K562 (cell line): Measurements from ENCODE around the gene OR13C8. TPM values are rescaled to one million over a fixed set of nuclear protein-coding genes. Genes with fewer than 3 reads are reported as not detected.

ENCODE experiments used
- ATAC-seq: fragments of 200-7000 bp; cut with Tn5 transposase; 3 replicates; pipeline ENCODE4 v1.9.1; 2020; ENCODE audit warnings: moderate library complexity
- Bru-seq: library from RNA; stranded (reverse); fragments of 400-500 nt; gene quantifications from one replicate; lab custom pipeline; 2021; lab: Mats Ljungman, UMichigan
- BruChase-seq, 2 experiments: library from RNA; stranded (reverse); fragments of 400-500 nt; gene quantifications; one replicate each; lab custom pipeline; 2021; lab: Mats Ljungman, UMichigan
- BruUV-seq: library from RNA; stranded (reverse); fragments of 400-500 nt; replicated peaks from 2 replicates; lab custom pipeline; 2021; lab: Mats Ljungman, UMichigan
- CTCF ChIA-PET: fragments of 300-600 bp; formaldehyde crosslinking; extraction: SDS; loops from one replicate; lab custom pipeline; 2021; ENCODE audit warnings: low intra/inter-chr PET ratio; lab: Yijun Ruan, JAX
- POLR2A ChIA-PET: fragments of 300-600, 350-650 bp; sonication (Branson Sonifier 250); formaldehyde crosslinking; extraction: SDS; loops from one replicate; lab custom pipeline; 2021; ENCODE audit warnings: antibody characterized with exemption, inconsistent platforms; lab: Yijun Ruan, JAX
- DNase-seq, 4 experiments: peaks; one replicate each; pipeline versions ENCODE4 v3.0.0 to v3.0.0-alpha.2; 2011 to 2018; ENCODE audit warnings: low spot score in 3 of 4, mixed read lengths in 3 of 4; ENCODE audit errors: extremely low read depth in 1 of 4
- FAIRE-seq: peaks from 2 replicates; lab custom pipeline; 2011; peaks lifted over from hg19 to GRCh38; lab: Jason Lieb, UNC
- H2AFZ ChIP-seq: 2 replicates; pipeline ENCODE4 v1.6.0; 2011; ENCODE audit warnings: low read depth, low read length, control low read depth, inconsistent platforms
- H3K27ac ChIP-seq: fragments of 200-600 bp; 3 replicates; pipeline ENCODE4 v1.8.0; 2011; ENCODE audit warnings: low read depth, mild to moderate bottlenecking, control low read depth, inconsistent platforms, low read length, moderate library complexity, mixed read lengths; ENCODE audit errors: extremely low read depth
- H3K27me3 ChIP-seq, 2 experiments: fragments of 300-600 bp in 1 of 2; 2 replicates in 1 of 2; 3 replicates in 1 of 2; pipeline versions ENCODE4 v1.6.0 to v1.8.0; 2011; ENCODE audit warnings: inconsistent platforms in 2 of 2, low read length in 2 of 2, mild to moderate bottlenecking in 1 of 2, mixed read lengths in 1 of 2, moderate library complexity in 1 of 2; ENCODE audit not compliant: control insufficient read depth in 2 of 2, insufficient read depth in 2 of 2
- H3K36me3 ChIP-seq: fragments of 300-600 bp; 3 replicates; pipeline ENCODE4 v1.8.0; 2011; ENCODE audit warnings: mild to moderate bottlenecking, low read length, inconsistent platforms; ENCODE audit not compliant: control insufficient read depth, insufficient read depth
- H3K4me1 ChIP-seq, 2 experiments: fragments of 200-600 bp in 1 of 2; replicated peaks in 1 of 2; 2 replicates in 1 of 2; 3 replicates in 1 of 2; pipeline versions ENCODE4 v1.5.1 to v1.8.0; 2011; ENCODE audit warnings: inconsistent platforms in 2 of 2, low read length in 2 of 2, mild to moderate bottlenecking in 1 of 2, mixed read lengths in 1 of 2, moderate library complexity in 1 of 2; ENCODE audit not compliant: control insufficient read depth in 2 of 2, insufficient read depth in 2 of 2
- H3K4me2 ChIP-seq: 2 replicates; pipeline ENCODE4 v1.6.1; 2011; ENCODE audit warnings: low read length, control low read depth, inconsistent platforms, mixed read lengths; ENCODE audit not compliant: insufficient read depth
- H3K4me3 ChIP-seq: fragments of 200-600 bp; sonication (generic), shearing (Covaris generic); 2 replicates; pipeline ENCODE4 v1.5.1; 2016; ENCODE audit warnings: control low read depth, inconsistent platforms
- H3K79me2 ChIP-seq: fragments of 200-600 bp; 3 replicates; pipeline ENCODE4 v1.8.0; 2011; ENCODE audit warnings: low read length, inconsistent platforms; ENCODE audit not compliant: control insufficient read depth, insufficient read depth
- H3K9ac ChIP-seq, 2 experiments: 2 replicates each; pipeline versions ENCODE4 v1.6.0 to v1.6.1; 2011; ENCODE audit warnings: low read depth in 2 of 2, low read length in 2 of 2, control low read depth in 1 of 2, inconsistent platforms in 1 of 2, mild to moderate bottlenecking in 1 of 2, mixed read lengths in 1 of 2; ENCODE audit not compliant: insufficient read depth in 1 of 2
- H3K9me1 ChIP-seq: one replicate; pipeline ENCODE4 v1.6.0; 2011; ENCODE audit warnings: inconsistent platforms, mild to moderate bottlenecking, low read length, moderate library complexity; ENCODE audit not compliant: control insufficient read depth, insufficient read depth
- H3K9me3 ChIP-seq: replicated peaks from 2 replicates; pipeline ENCODE4 v1.5.1; 2011; ENCODE audit warnings: low read depth, low read length, inconsistent platforms; ENCODE audit not compliant: control insufficient read depth, insufficient read depth
- H4K20me1 ChIP-seq: replicated peaks from 2 replicates; pipeline ENCODE4 v1.6.1; 2011; ENCODE audit warnings: low read length, inconsistent platforms, mixed read lengths; ENCODE audit not compliant: control insufficient read depth, insufficient read depth
- C11orf30 ChIP-seq: fragments of 450-650 bp; IDR thresholded peaks from 2 replicates; pipeline ENCODE4 v1.6.1; 2016; ENCODE audit warnings: low read depth, mild to moderate bottlenecking
- ERF ChIP-seq: fragments of 450-650 bp; formaldehyde crosslinking; IDR thresholded peaks from 2 replicates; pipeline ENCODE4 v1.4.0; 2020; ENCODE audit warnings: mild to moderate bottlenecking, mixed read lengths
- JUN ChIP-seq, 2 experiments: sonication (generic) in 1 of 2; formaldehyde crosslinking in 1 of 2; IDR thresholded peaks; 2 replicates each; pipeline versions ENCODE4 v1.6.1 to v1.8.0; 2012 to 2022; ENCODE audit warnings: borderline replicate concordance in 2 of 2, mild to moderate bottlenecking in 2 of 2, improper control_type of control experiment in 1 of 2, low read depth in 1 of 2, low read length in 1 of 2, missing genetic modification reagents in 1 of 2
- MITF ChIP-seq: IDR thresholded peaks from 2 replicates; pipeline ENCODE4 v1.6.1; 2014; ENCODE audit warnings: antibody characterized with exemption
- MLLT1 ChIP-seq, 2 experiments: fragments of 450-650 bp; IDR thresholded peaks; 2 replicates each; pipeline ENCODE4 v1.6.1; 2016
- PBX2 ChIP-seq, 2 experiments: IDR thresholded peaks in 1 of 2; conservative IDR thresholded peaks in 1 of 2; 2 replicates each; pipeline ENCODE4 v1.6.1; 2016; ENCODE audit warnings: low read depth in 2 of 2, mild to moderate bottlenecking in 1 of 2, missing compliant biosample characterization in 1 of 2, missing genetic modification characterization in 1 of 2, moderate library complexity in 1 of 2
- POLR2B ChIP-seq: fragments of 450-650 bp; IDR thresholded peaks from 2 replicates; pipeline ENCODE4 v1.6.1; 2018; ENCODE audit warnings: low read depth; ENCODE audit not compliant: partially characterized antibody
- RB1 ChIP-seq: fragments of 450-650 bp; IDR thresholded peaks from 2 replicates; pipeline ENCODE4 v1.6.1; 2017; ENCODE audit warnings: low read depth, mild to moderate bottlenecking
- RFX7 ChIP-seq: fragments of 250-450 bp; sonication (Bioruptor Pico); IDR thresholded peaks from 2 replicates; pipeline ENCODE4 v1.5.1; 2021; ENCODE audit warnings: mild to moderate bottlenecking
- TEAD1 ChIP-seq, 2 experiments: fragments of 450-650 bp in 1 of 2; sonication (generic) in 1 of 2; formaldehyde crosslinking; IDR thresholded peaks; 2 replicates each; pipeline versions ENCODE4 v1.4.0 to v1.8.0; 2020 to 2022; ENCODE audit warnings: mild to moderate bottlenecking in 2 of 2, missing genetic modification reagents in 1 of 2
- TOE1 ChIP-seq, 2 experiments: fragments of 450-650 bp in 1 of 2; sonication (generic) in 1 of 2; formaldehyde crosslinking in 1 of 2; IDR thresholded peaks; 2 replicates each; pipeline versions ENCODE4 v1.7.1 to v1.8.0; 2016 to 2022; ENCODE audit warnings: borderline replicate concordance in 2 of 2, mild to moderate bottlenecking in 2 of 2, antibody characterized with exemption in 1 of 2, inconsistent platforms in 1 of 2, low read depth in 1 of 2, missing genetic modification reagents in 1 of 2, moderate library complexity in 1 of 2
- ZZZ3 ChIP-seq: fragments of 450-650 bp; IDR thresholded peaks from 2 replicates; pipeline ENCODE4 v1.6.1; 2016; ENCODE audit warnings: antibody characterized with exemption, mild to moderate bottlenecking, moderate library complexity
- WGBS: fragments of 100-300 bp; shearing (Covaris generic); methylation state at CpG from one replicate; pipeline ENCODE4 v1.1.6; 2016; ENCODE audit warnings: low coverage, mixed read lengths; ENCODE audit not compliant: insufficient coverage; ENCODE audit errors: missing lambda C conversion rate; 5-methylcytosine and 5-hydroxymethylcytosine counted together
- in situ Hi-C: fragments of 300-500 bp; cut with MboI; formaldehyde crosslinking; loops from 4 replicates; pipeline ENCODE4 v1.15.0; 2018; ENCODE audit warnings: inconsistent platforms, mixed read lengths
- intact Hi-C: fragments of 100-400 bp; cut with micrococcal nuclease; formaldehyde crosslinking; loops from 2 replicates; pipeline ENCODE4 v1.14.2; 2022
- long read RNA-seq, 3 experiments: library from polyadenylated mRNA in 2 of 3; library from RNA in 1 of 3; unstranded in 2 of 3; stranded (forward) in 1 of 3; transcript quantifications; one replicate each; pipeline ENCODE4 v2.0.0, GENCODE V29; 2019 to 2022
- polyA minus RNA-seq, 3 experiments: library from RNA; depleted of rRNA, polyadenylated mRNA; stranded (reverse); fragments of >200 nt; gene quantifications; 2 replicates each; pipeline ENCODE4 v1.2.3, GENCODE V29; 2011
- polyA plus RNA-seq, 8 experiments: library from polyadenylated mRNA; depleted of rRNA in 4 of 8; stranded (reverse) in 5 of 8; unstranded in 3 of 8; fragments of >200 nt; fragmentation: Nextera tagmentation in 2 of 8; fragmentation: Illumina TruSeq in 1 of 8; extraction: Ambion mirVana in 2 of 8; extraction: Trizol in 1 of 8; gene quantifications; 2 replicates each; pipeline versions ENCODE4 v1.2.1 to v1.2.3, GENCODE V29; 2011 to 2014; ENCODE audit warnings: inconsistent platforms in 1 of 8, missing spikeins in 1 of 8
- total RNA-seq, 7 experiments: library from RNA; depleted of rRNA in 6 of 7; stranded (reverse); fragments of >200 nt in 6 of 7; fragmentation: Illumina TruSeq in 2 of 7; extraction: Trizol in 2 of 7; gene quantifications; 2 replicates each; pipeline versions ENCODE4 v1.2.1 to v1.2.3, GENCODE V29; 2011 to 2021; ENCODE audit warnings: low replicate concordance in 1 of 7

Gene OR13C8
- total RNA-seq (2011; cell fraction: chromatin; rRNA removed; ENCODE audit: low replicate concordance), result not detected in 2 replicates
- not detected in 2 replicates for total RNA-seq (2011; cell fraction: nucleolus; rRNA removed)
- not detected in 2 replicates for total RNA-seq (2011; cell fraction: nucleoplasm; rRNA removed)
- total RNA-seq (2014; rRNA removed) (not detected in 2 replicates), total RNA-seq (2014; rRNA removed; fragmentation: Illumina TruSeq; extraction: Trizol) (not detected in 2 replicates), total RNA-seq (2015; rRNA removed; fragmentation: Illumina TruSeq; extraction: Trizol) (not detected in 2 replicates), total RNA-seq (2021) (not detected in 2 replicates), polyA plus RNA-seq (2011; rRNA removed) (not detected in 2 replicates), polyA plus RNA-seq (2014; fragmentation: Illumina TruSeq; extraction: Trizol) (not detected in 2 replicates), polyA plus RNA-seq (2014; fragmentation: Nextera tagmentation; extraction: Ambion mirVana) (not detected), polyA plus RNA-seq (2014; rRNA removed) (not detected in 2 replicates), polyA minus RNA-seq (2011; rRNA and poly(A)+ RNA removed) (not detected in 2 replicates), Bru-seq, nascent RNA (not detected), BruChase-seq, experiment 1, labeled RNA remaining after a 2-hour chase (not detected), BruChase-seq, experiment 2, labeled RNA remaining after a 6-hour chase (not detected)
- polyA plus RNA-seq (2011; cell fraction: cytosol; rRNA removed), result not detected in 2 replicates
- polyA plus RNA-seq (2011; cell fraction: nucleus; rRNA removed), result not detected in 2 replicates
- polyA plus RNA-seq (2012), result not detected in 2 replicates
- not detected in 2 replicates for polyA minus RNA-seq (2011; cell fraction: cytosol; rRNA and poly(A)+ RNA removed)
- not detected in 2 replicates for polyA minus RNA-seq (2011; cell fraction: nucleus; rRNA and poly(A)+ RNA removed)
- long read RNA-seq, experiment 1, result 0 reads
- long read RNA-seq, experiment 2, result 0 reads
- long read RNA-seq, experiment 3, result 0 reads

GRCh38 chr9:104568868-104569267 lies at the start of gene OR13C8:
Gene OR13C8 (plus strand): TSS chr9:104569168. CDS start chr9:104569168, 0 bp downstream.
- H3K4me1 ChIP-seq, result no peaks in the 10 kb centered on the region
- POLR2A ChIA-PET, result interaction anchor here (0.7 kb wide), 1 partner anchor 193 kb away, joined by 3 read pairs; no protein-coding TSS in a partner anchor
- H4K20me1 ChIP-seq, result no peaks in the 10 kb centered on the region
- H3K4me2 ChIP-seq, result no peak within 1 kb of the TSS
- no peaks in the 10 kb centered on the region for H3K36me3 ChIP-seq
- no peak within 1 kb of the TSS for H3K4me3 ChIP-seq
- H3K9ac ChIP-seq, result no peak within 1 kb of the TSS
- no peaks in the 10 kb centered on the region; the same call in 1 of the 2 replicates for H3K9me3 ChIP-seq
- intact Hi-C loops (no loop called here), in situ Hi-C loops (no loop called here)
- H3K27me3 ChIP-seq, result no peaks in the 10 kb centered on the region
- no peaks in the 10 kb centered on the region for H3K79me2 ChIP-seq
- no peak within 1 kb of the TSS for H3K27ac ChIP-seq
- ATAC-seq (no peak), DNase-seq (no peak), FAIRE-seq (no peak)
- CTCF ChIA-PET, result no interaction called here
- BruUV-seq, result no TSS peak
- no peaks in the 10 kb centered on the region for H3K9me1 ChIP-seq
- 7% methylated on average over 4 of the region's 4 CpGs for WGBS
- no peak within 1 kb of the TSS for H2AFZ ChIP-seq
- TF ChIP-seq RB1 (no peak), MITF (no peak), C11orf30 (no peak), ZZZ3 (no peak), RFX7 (CRISPR knock-in tag) (no peak), ERF (no peak), TEAD1 (CRISPR knock-in tag; IDR thresholded peaks at IDR 0.05) (no peak), TOE1 (IDR thresholded peaks at IDR 0.05; ENCODE audit: borderline replicate concordance) (no peak), TOE1 (CRISPR knock-in tag; IDR thresholded peaks at IDR 0.05; ENCODE audit: borderline replicate concordance, low read depth) (no peak), POLR2B (no peak), JUN (IDR thresholded peaks at IDR 0.05; ENCODE audit: borderline replicate concordance, low read depth, low read length) (no peak), JUN (CRISPR knock-in tag; IDR thresholded peaks at IDR 0.05; ENCODE audit: borderline replicate concordance) (no peak), MLLT1 (IDR thresholded peaks at IDR 0.05) (no peak), PBX2 (CRISPR knock-in tag; IDR thresholded peaks at IDR 0.05; ENCODE audit: low read depth) (no peak), PBX2 (tag; conservative IDR thresholded peaks at IDR 0.05; ENCODE audit: low read depth) (no peak)
